ENCODE data around the gene JAK1. TPM values are rescaled to one million over a fixed set of nuclear protein-coding genes. Genes with fewer than 3 reads are reported as not detected.

The JAK1 gene
- total RNA-seq, 4 donors from 2014 or later: 121 to 241 (median 165) TPM

DNA sequence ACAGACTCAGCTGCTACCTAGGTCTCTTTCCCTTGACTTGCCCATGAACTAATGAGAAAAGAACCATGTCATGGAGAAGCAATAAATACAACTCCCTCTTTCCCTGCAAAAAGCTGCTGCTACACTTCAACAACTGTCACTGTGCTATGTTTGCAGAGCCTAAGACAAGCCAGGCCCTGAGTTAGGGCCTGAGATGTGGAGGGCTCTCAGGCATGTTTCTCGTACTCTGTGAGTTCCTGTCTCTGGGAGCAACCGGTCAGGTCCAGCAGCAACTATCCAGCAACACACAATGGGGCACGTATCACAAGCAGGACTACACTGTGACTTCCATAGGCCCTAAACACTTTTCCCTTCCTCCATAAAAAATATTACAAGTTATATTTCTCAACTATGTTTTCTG, 91.7 kb downstream of the JAK1 start:
- Histone ChIP-seq H3K27me3 (no peaks in the 10 kb centered on the region), H3K4me1 (peaks cover 27 to 31% of the 10 kb centered on the region in 2 donors), H3K27ac (peak overlapping the region in 2 of 4 donors; percentile 30 to 59), H3K36me3 (peaks cover 0 to 62% of the 10 kb centered on the region in 2 donors), H3K4me3 (no peak overlapping the region), H3K9me3 (no peaks in the 10 kb centered on the region)
- no peak for DNase-seq
- intact Hi-C loops (cut with DNase I; ENCODE audit: low total_unique reads): no loop called here
- TF ChIP-seq POLR2A (IDR thresholded peaks at IDR 0.05) (no peak), CTCF (IDR thresholded peaks at IDR 0.05 in 4 of 5, conservative IDR thresholded peaks at IDR 0.05 in 1 of 5) (no peak)
- in situ Hi-C loops (cut with MboI; ENCODE audit: low sequenced_read_pairs in 4 of 4): loop anchor here (25.0 kb wide), 4 partner anchors 163 to 538 kb away; partner anchors contain the start of genes LEPR (in 1 of the 4) and LEPROT (in 1 of the 4)
- no peak for ATAC-seq

GRCh38 chr1:64873576-64873975, 92.8 kb downstream of the JAK1 start:
- TF ChIP-seq POLR2A (IDR thresholded peaks at IDR 0.05) (no peak), CTCF (IDR thresholded peaks at IDR 0.05 in 4 of 5, conservative IDR thresholded peaks at IDR 0.05 in 1 of 5) (no peak)
- peak in 1 of 2 donors; percentile 17 for ATAC-seq
- H3K4me1 ChIP-seq: peaks cover 17 to 20% of the 10 kb centered on the region in 2 donors
- in situ Hi-C loops (cut with MboI; ENCODE audit: low sequenced_read_pairs in 4 of 4): loop anchor here (25.0 kb wide), 4 partner anchors 164 to 539 kb away; partner anchors contain the start of genes LEPR (in 1 of the 4) and LEPROT (in 1 of the 4)
- no peaks in the 10 kb centered on the region for H3K9me3 ChIP-seq
- intact Hi-C loops (cut with DNase I; ENCODE audit: low total_unique reads): no loop called here
- H3K36me3 ChIP-seq: peaks cover 0 to 67% of the 10 kb centered on the region in 2 donors
- no peaks in the 10 kb centered on the region for H3K27me3 ChIP-seq
- no peak for DNase-seq
- H3K4me3 ChIP-seq: no peak overlapping the region
- no peak overlapping the region for H3K27ac ChIP-seq

- intact Hi-C loops (cut with DNase I; ENCODE audit: low total_unique reads) (no loop called here), in situ Hi-C loops (cut with MboI; ENCODE audit: low sequenced_read_pairs in 4 of 4) (loop anchor here (25.0 kb wide), 4 partner anchors 165 to 540 kb away; partner anchors contain the start of genes LEPR (in 1 of the 4) and LEPROT (in 1 of the 4))
- no peak for DNase-seq
- Histone ChIP-seq H3K9me3 (no peaks in the 10 kb centered on the region), H3K27me3 (no peaks in the 10 kb centered on the region), H3K36me3 (peaks cover 0 to 64% of the 10 kb centered on the region in 2 donors), H3K27ac (no peak overlapping the region), H3K4me1 (peaks cover 17 to 20% of the 10 kb centered on the region in 2 donors), H3K4me3 (no peak overlapping the region)
- no peak for ATAC-seq
- no peak for TF ChIP-seq CTCF (IDR thresholded peaks at IDR 0.05 in 4 of 5, conservative IDR thresholded peaks at IDR 0.05 in 1 of 5)
- no peak for TF ChIP-seq POLR2A (IDR thresholded peaks at IDR 0.05)
These were observed 94.3 kb downstream of the JAK1 start for GRCh38 chr1:64872067-64872466.

DNA sequence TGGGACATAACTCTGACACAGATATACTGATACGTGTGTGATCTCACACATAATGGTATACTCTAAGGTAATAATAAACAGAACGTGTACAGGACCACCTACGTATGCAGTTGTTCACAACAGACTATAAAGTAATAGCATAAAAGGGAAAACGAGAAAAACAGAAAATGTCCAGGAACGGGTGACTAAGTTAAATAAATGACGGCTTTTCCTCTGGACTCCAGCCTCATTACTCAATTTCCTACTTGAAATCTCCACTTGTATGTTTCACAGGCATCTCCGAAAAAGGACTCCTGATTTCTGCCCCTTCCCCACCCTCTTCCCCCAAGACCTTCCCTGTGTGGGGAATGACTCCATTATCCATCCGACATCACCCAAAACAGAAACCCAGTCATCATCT, 95.1 kb downstream of the JAK1 start:
- intact Hi-C loops (cut with DNase I; ENCODE audit: low total_unique reads): no loop called here
- H3K27ac ChIP-seq: no peak overlapping the region
- in situ Hi-C loops (cut with MboI; ENCODE audit: low sequenced_read_pairs in 4 of 4): loop anchor here (25.0 kb wide), 4 partner anchors 166 to 541 kb away; partner anchors contain the start of genes LEPR (in 1 of the 4) and LEPROT (in 1 of the 4)

More for the DNA sequence above, 95.1 kb downstream of the JAK1 start:
- Histone ChIP-seq H3K4me1 (peaks cover 17 to 20% of the 10 kb centered on the region in 2 donors), H3K4me3 (no peak overlapping the region), H3K36me3 (peaks cover 0 to 71% of the 10 kb centered on the region in 2 donors), H3K27me3 (no peaks in the 10 kb centered on the region), H3K9me3 (no peaks in the 10 kb centered on the region)
- DNase-seq: no peak
- no peak for TF ChIP-seq CTCF (IDR thresholded peaks at IDR 0.05 in 4 of 5, conservative IDR thresholded peaks at IDR 0.05 in 1 of 5)
- no peak for TF ChIP-seq POLR2A (IDR thresholded peaks at IDR 0.05)
- no peak for ATAC-seq

Data from gastrocnemius medialis (tissue), 4 donors.